ENCODE measurements around the gene DMXL2.
"Not testable (repeated sequence)": the region's sequence is repeated elsewhere in the genome, so short reads cannot be mapped to it uniquely, and the experiment has no call there.

Gene DMXL2, protein sequence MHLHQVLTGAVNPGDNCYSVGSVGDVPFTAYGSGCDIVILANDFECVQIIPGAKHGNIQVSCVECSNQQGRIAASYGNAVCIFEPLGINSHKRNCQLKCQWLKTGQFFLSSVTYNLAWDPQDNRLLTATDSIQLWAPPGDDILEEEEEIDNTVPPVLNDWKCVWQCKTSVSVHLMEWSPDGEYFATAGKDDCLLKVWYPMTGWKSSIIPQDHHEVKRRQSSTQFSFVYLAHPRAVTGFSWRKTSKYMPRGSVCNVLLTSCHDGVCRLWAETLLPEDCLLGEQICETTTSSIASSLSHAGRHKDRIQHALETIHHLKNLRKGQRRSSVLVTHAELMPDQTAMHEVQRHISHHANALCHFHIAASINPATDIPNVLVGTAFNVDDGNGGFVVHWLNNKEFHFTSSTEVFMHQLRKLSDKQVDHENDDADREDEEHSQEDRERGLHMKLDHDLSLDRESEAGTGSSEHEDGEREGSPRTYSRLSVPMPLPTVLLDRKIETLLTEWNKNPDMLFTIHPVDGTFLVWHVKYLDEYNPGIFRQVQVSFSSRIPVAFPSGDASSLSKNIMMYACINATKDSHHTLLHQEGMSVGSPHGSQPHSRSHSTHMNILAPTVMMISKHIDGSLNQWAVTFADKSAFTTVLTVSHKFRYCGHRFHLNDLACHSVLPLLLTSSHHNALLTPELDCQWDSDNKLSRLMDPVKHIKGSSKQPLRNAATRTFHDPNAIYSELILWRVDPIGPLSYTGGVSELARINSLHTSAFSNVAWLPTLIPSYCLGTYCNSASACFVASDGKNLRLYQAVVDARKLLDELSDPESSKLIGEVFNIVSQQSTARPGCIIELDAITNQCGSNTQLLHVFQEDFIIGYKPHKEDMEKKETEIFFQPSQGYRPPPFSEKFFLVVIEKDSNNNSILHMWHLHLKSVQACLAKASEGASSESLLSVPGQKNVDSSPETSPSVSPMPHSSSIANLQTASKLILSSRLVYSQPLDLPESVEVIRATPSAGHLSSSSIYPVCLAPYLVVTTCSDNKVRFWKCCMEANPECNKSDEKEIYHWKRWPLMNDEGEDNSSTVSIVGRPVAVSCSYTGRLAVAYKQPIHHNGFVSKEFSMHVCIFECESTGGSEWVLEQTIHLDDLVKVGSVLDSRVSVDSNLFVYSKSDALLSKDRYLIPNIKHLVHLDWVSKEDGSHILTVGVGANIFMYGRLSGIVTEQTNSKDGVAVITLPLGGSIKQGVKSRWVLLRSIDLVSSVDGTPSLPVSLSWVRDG (N-terminal part only)

DNA sequence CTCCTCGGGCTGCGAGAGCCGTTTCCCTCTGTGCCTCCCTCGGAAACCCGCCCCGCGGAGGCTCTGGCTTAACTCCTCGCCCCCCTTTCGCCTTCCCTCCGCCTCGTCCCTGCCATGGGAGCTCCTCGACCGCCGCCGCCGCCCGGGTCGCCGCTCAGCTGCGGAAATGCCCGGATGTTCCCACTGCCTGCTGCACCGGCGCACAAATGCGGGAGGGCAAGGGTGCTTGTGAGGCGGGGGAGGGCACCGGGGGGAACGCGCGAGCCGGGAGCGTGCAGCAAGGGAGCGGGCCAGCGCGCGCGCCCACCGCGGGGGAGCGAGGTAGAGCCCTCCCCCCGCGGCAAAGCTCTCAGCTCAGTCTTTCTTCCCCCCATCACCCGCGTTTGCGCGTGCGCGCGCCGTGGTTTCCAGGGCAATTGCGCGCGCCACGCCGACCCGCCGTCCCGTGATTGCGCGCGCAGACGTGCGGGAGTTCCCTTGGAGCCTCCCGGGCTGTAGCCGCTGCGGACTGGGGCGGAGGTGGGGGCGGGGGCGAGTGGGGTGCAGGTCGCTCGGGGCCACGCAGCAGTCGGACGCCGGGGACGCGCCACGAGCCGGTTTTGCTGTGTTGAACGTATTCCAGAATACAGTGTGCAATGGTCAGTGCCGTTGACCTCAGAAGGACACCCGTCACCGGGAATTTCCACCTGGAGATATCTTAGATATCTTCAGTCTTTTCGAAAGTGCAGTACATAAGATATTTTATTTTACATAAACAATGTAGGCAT lies at the start of gene DMXL2:
DMXL2 (minus strand) TSS at position 168 of the 767 bp plus-strand sequence. CDS start 226 bp downstream, outside the sequence.
- DNase-seq (ENCODE audit: low read depth) = peak; percentile 59

DNA sequence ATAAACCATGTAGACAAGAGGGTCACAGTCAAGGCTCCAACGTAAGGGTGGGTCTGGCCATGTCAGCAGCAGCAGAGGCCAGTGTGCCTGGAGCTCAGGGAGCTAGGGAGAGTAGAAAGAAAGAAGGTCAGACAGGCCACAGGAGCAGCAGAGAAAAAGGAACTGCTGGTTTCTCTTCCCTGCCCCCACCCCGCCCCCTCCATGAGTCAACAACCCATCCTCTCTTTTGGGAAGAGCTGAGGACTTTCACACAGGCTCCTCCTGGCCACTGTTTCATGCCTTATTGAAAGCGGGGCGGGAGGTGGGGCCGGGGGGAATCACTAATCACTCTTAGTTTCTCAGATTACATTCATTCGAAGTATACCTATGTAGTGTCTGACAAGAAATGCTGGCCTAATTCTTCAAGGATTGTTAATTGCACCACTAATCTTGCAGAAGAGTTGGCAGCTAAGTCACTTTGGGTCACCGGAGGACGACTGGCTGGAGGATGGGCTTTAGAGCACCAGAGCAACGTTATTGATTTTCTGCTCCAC lies 49.6 kb upstream of the DMXL2 start:
- no peak for DNase-seq (ENCODE audit: low read depth)

- DNase-seq (ENCODE audit: low read depth) = no peak
Observed at GRCh38 chr15:51669381-51669780, 46.8 kb upstream of the DMXL2 start.

DNA sequence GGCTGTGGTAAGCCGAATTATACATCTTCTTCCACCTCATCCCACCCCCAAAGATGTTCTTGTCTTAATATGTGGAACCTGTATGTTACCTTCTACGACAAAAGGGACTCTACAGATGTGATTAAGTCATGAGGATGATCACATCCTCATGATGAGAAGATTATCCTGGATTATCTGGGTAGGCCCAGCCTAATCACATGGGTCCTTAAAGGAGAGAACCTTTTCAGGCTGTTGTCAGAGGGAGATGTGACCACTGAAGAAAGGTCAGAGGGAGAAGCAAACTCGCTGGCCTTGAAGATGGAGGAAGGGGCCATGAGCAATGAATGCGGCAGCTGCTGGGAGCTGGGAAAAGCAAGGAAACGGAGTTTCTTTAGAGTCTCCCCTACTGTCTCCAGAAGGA lies 45.9 kb upstream of the DMXL2 start:
- no peak for DNase-seq (ENCODE audit: low read depth)

GRCh38 chr15:51667478-51667877 lies 44.9 kb upstream of the DMXL2 start:
- no peak for DNase-seq (ENCODE audit: low read depth)

DNA sequence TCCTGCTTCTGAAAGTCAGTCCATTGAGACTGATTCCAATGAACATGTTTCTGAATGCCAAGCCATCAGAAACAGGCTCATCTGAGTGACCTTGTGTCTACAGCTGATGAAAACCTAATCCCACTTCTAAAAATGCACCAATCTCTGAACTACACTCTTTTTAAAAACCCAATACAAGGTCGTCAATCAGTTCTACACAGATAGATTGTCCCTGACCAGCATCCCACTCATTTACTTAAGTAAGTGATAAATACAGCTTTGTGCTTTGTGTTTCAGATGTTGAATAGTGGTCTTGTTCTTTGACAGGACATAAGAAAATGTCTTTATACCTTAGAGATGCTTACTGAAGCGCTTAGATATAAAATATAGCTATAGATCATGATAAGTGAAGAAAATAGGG lies 38.5 kb upstream of the DMXL2 start:
- no peak for DNase-seq (ENCODE audit: low read depth)

DNA sequence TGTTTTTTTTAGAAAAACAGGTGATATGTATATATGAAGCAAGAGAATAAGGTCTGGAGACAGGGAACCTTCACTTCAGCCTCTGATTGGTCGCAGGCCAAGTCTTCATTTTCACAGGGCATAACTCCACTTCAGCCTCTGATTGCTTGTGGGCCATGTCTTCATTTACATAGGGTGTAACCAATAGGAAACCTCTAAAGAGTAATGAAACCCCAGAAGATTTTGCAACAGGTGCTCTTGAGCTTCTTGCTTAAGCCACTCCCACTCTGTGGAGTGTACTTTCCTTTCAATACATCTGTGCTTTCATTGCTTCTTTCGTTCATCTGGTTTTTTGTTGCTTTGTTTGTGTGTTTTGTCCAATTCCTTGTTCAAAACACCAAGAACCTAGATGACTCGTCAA lies 36.1 kb upstream of the DMXL2 start:
- DNase-seq (ENCODE audit: low read depth) = no peak

- DNase-seq (ENCODE audit: low read depth) = not testable (repeated sequence)
Observed at GRCh38 chr15:51655401-51656057, 33.0 kb upstream of the DMXL2 start.

DNA sequence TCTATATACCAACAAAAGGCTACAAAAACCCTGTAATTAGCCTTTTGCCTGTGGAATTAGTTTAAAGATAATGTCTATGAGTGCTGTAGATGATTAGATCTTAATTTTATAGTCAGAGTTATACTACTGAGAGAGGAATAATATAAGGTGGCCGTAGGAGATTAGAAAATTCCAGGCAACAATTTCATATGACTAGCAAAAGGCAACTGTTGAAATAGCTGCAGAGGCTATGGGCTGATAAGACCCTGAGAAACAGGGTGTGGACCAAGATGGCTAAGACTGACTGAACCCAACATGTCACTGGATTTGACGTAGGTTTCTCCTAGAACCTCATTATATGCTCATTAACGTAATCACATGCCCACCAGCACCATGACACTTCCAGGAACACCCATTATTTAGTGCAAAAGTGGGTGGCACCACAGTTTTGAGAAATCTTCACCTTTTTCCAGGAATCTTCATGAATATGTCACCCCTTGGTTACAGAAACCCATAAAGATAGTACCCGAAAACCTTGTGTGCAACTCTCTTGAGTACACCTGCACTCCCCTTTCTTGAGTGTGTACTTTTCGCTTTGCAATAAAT lies 29.6 kb upstream of the DMXL2 start:
- DNase-seq (ENCODE audit: low read depth) = no peak

DNA sequence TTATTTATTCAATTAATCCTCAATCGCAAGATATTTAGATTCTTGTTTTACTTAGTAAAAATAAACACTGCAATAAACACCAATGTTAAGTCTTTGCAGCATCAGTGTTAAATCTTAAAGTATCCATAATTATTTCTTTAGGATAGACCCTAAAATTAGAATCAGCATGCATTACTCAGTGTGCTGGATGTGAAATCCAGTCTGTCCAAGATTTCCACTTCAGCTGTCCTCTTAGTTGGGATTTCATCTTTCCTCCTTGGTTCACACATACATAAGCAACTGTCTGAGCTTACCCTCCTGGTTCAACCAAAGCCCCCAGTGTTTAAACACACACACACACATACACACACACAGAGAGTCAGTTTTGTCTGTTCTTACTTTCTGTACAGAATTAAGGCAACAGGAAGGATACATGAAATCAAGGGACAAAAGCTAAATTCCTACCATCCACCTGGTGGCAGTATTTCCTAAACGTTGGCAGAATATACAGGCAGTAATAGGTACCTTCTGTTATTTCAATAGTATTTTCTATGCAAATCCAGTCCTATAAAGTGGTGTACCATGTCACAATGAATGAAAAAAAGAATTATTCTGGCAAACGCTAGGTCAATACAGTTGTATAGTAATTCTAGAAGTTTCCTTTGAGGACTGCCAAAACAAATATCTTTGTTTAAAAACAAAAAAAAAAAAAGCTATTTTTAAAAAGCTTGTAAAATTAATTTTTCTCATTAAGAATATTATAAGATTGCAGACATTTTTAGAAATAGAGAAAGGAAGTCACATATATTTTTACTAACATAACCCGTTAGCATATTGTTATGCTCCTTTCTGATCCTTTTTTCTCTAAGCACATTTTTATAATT lies 27.3 kb upstream of the DMXL2 start:
- DNase-seq (ENCODE audit: low read depth) = no peak

- DNase-seq (ENCODE audit: low read depth) = not testable (repeated sequence)
Observed at GRCh38 chr15:51648643-51649042, 26.1 kb upstream of the DMXL2 start.

- not testable (repeated sequence) for DNase-seq (ENCODE audit: low read depth)
Observed at GRCh38 chr15:51648101-51648500, 25.5 kb upstream of the DMXL2 start.

DNA sequence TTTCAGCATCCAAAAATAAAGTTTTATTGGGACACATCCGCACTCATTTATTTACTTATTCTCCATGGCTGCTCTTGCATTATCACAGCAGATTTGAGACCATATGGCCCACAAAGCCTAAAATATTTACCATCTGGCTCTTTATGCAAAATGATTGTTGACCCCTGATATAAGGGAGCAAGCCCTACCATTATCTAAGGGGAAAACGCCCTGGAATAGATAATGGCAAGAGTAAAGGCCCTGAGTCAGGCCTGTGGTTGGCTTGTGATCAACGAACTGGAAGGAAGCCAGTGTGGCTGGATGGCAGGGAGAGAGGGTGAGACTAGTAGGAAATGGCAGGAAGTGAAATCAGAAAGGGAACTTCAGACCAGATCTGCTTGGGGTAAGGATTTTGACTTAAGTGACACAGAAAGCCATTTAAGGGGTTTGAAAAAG lies 24.6 kb upstream of the DMXL2 start:
- DNase-seq (ENCODE audit: low read depth) = no peak

GRCh38 chr15:51642696-51643095 lies 20.1 kb upstream of the DMXL2 start:
- no peak for DNase-seq (ENCODE audit: low read depth)

- DNase-seq (ENCODE audit: low read depth) = no peak
Observed at GRCh38 chr15:51641490-51642130, 19.0 kb upstream of the DMXL2 start.

DNA sequence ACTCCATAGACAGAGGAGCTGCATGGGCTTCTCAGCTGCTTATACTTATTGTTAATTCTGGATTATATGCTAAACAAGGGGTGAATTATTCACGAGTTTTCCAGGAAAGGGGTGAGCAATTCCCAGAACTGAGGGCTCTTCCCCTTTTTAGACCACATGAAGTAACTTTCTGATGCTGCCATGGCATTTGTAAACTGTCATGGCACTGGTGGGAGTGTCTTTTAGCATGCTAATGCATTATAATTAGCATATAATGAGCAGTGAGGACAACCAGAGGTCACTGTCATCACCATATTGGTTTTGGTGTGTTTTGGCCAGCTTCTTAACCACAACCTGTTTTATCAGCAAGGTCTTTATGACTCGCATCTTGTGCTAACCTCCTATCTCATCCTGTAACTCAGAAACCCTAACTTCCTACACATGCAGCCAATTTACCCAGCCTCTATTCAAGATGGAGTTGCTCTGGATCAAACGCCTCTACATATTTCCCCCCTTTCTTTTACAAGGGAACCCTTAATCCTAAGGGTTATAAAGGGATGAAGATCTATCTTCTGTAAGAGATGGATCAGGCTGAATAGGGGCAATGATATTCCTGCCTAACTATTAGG lies 12.1 kb upstream of the DMXL2 start:
- DNase-seq (ENCODE audit: low read depth) = no peak

- no peak for DNase-seq (ENCODE audit: low read depth)
Observed at GRCh38 chr15:51629612-51630011, 7.0 kb upstream of the DMXL2 start.

GRCh38 chr15:51625236-51625635 lies 2.7 kb upstream of the DMXL2 start:
- DNase-seq (ENCODE audit: low read depth) = no peak
